ENCODE measurements around the gene BICD2. TPM values are rescaled to one million over a fixed set of nuclear protein-coding genes. Genes with fewer than 3 reads are reported as not detected.
"Not testable (repeated sequence)": the region's sequence is repeated elsewhere in the genome, so short reads cannot be mapped to it uniquely, and the experiment has no call there.

Gene BICD2
- 10 to 100 TPM; 33.8 to 50.1 (median 45.1) TPM for total RNA-seq

- no peaks in the 10 kb centered on the region for H3K9me3 ChIP-seq
- 0% methylated on average over 19 of the region's 74 CpGs; no CpG with 5 or more reads in 1 of the 2 donors for WGBS, 2 donors
- TF ChIP-seq POLR2AphosphoS5 (IDR thresholded peaks at IDR 0.05) (no peak), POLR2A (IDR thresholded peaks at IDR 0.05) (peak in 1 of 4 donors; percentile 33), EP300 (IDR thresholded peaks at IDR 0.05) (no peak)
- TF ChIP-seq, protein P1, sequence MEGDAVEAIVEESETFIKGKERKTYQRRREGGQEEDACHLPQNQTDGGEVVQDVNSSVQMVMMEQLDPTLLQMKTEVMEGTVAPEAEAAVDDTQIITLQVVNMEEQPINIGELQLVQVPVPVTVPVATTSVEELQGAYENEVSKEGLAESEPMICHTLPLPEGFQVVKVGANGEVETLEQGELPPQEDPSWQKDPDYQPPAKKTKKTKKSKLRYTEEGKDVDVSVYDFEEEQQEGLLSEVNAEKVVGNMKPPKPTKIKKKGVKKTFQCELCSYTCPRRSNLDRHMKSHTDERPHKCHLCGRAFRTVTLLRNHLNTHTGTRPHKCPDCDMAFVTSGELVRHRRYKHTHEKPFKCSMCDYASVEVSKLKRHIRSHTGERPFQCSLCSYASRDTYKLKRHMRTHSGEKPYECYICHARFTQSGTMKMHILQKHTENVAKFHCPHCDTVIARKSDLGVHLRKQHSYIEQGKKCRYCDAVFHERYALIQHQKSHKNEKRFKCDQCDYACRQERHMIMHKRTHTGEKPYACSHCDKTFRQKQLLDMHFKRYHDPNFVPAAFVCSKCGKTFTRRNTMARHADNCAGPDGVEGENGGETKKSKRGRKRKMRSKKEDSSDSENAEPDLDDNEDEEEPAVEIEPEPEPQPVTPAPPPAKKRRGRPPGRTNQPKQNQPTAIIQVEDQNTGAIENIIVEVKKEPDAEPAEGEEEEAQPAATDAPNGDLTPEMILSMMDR (IDR thresholded peaks at IDR 0.05) = no peak
- peak within 1 kb of the TSS; percentile 98 to 100 (median 100) for H3K27ac ChIP-seq
- no peaks in the 10 kb centered on the region for H3K27me3 ChIP-seq
- H3K36me3 ChIP-seq = no peaks in the 10 kb centered on the region
- peaks cover 40 to 55% (median 48%) of the 10 kb centered on the region in 4 donors for H3K4me1 ChIP-seq
- peak within 1 kb of the TSS; percentile 83 to 100 (median 97) for H3K4me3 ChIP-seq
- peak in 1 of 2 donors; percentile 97 for ATAC-seq (ENCODE audit: low FRiP score in 2 of 2)
- DNase-seq = no peak
These were observed at the start of gene BICD2 for GRCh38 chr9:92764381-92764987. Gene BICD2 (minus strand): TSS chr9:92764833. CDS start chr9:92764744, 89 bp downstream.

- WGBS, 2 donors = 12 to 28% methylated on average over 10 to 33 of the region's 34 CpGs
- H3K27ac ChIP-seq; H3K9me3 ChIP-seq; ATAC-seq (ENCODE audit: low FRiP score in 2 of 2); H3K36me3 ChIP-seq: not testable (repeated sequence)
- DNase-seq = peak in 1 of 2 donors; percentile 66
- Histone ChIP-seq H3K4me3 (peak overlapping the region in 1 of 4 donors; percentile 31), H3K4me1 (peaks cover 24 to 34% (median 29%) of the 10 kb centered on the region in 4 donors), H3K27me3 (peaks cover 2 to 47% (median 38%) of the 10 kb centered on the region in 4 donors)
These were observed 45.1 kb upstream of the BICD2 start for GRCh38 chr9:92809629-92810326.

- 0 to 3% methylated on average over 18 to 27 of the region's 60 CpGs for WGBS, 2 donors
- no peak overlapping the region for H3K27ac ChIP-seq
- H3K27me3 ChIP-seq = peaks cover 2 to 47% (median 38%) of the 10 kb centered on the region in 4 donors
- H3K9me3 ChIP-seq = no peaks in the 10 kb centered on the region
- H3K4me1 ChIP-seq = peaks cover 24 to 34% (median 29%) of the 10 kb centered on the region in 4 donors
- TF ChIP-seq EP300 (IDR thresholded peaks at IDR 0.05) = no peak
- no peak for TF ChIP-seq POLR2A (IDR thresholded peaks at IDR 0.05)
- TF ChIP-seq POLR2AphosphoS5 (IDR thresholded peaks at IDR 0.05) = peak in 1 of 2 donors; percentile 7
- TF ChIP-seq, protein P1 (IDR thresholded peaks at IDR 0.05) = peak in 5 of 6 experiments; percentile 17 to 67 (median 31)
- ATAC-seq (ENCODE audit: low FRiP score in 2 of 2) (peak; percentile 80 to 90), DNase-seq (peak; percentile 67 to 93)
- peak overlapping the region in 2 of 4 donors; percentile 31 to 33 for H3K4me3 ChIP-seq
- no peaks in the 10 kb centered on the region for H3K36me3 ChIP-seq
These were observed 44.3 kb upstream of the BICD2 start for GRCh38 chr9:92808726-92809451.

- TF ChIP-seq POLR2AphosphoS5 (IDR thresholded peaks at IDR 0.05) = no peak
- TF ChIP-seq, protein P1 (IDR thresholded peaks at IDR 0.05) = no peak
- no peak for TF ChIP-seq POLR2A (IDR thresholded peaks at IDR 0.05)
- TF ChIP-seq EP300 (IDR thresholded peaks at IDR 0.05) = no peak
- Histone ChIP-seq H3K27me3 (peaks cover 2 to 47% (median 38%) of the 10 kb centered on the region in 4 donors), H3K36me3 (no peaks in the 10 kb centered on the region), H3K4me1 (peaks cover 24 to 34% (median 29%) of the 10 kb centered on the region in 4 donors), H3K9me3 (no peaks in the 10 kb centered on the region), H3K27ac (no peak overlapping the region), H3K4me3 (peak overlapping the region in 2 of 4 donors; percentile 31 to 33)
- 0 to 11% methylated on average over 1 to 28 of the region's 76 CpGs for WGBS, 2 donors
- DNase-seq (peak in 1 of 2 donors; percentile 86), ATAC-seq (ENCODE audit: low FRiP score in 2 of 2) (peak in 1 of 2 donors; percentile 8)
These were observed 43.4 kb upstream of the BICD2 start for GRCh38 chr9:92807757-92808725.

Data from upper lobe of left lung (tissue), 6 donors.